HL-60 (cell line): ENCODE results near the gene DAB2IP.

Experiments
- DNase-seq, 2 experiments: peaks; one replicate each; pipeline ENCODE4 v3.0.0-alpha.2; 2010 to 2020; ENCODE audit warnings: low read depth in 1 of 2, low spot score in 1 of 2
- H3K27ac ChIP-seq: fragments of 250-450 bp; sonication (Bioruptor Pico); replicated peaks from 2 replicates; pipeline ENCODE4 v1.5.1; 2020; ENCODE audit warnings: mild to moderate bottlenecking, moderate library complexity
- H3K27me3 ChIP-seq: fragments of 250-450 bp; sonication (Bioruptor Pico); 2 replicates; pipeline ENCODE4 v1.5.1; 2021; ENCODE audit warnings: mild to moderate bottlenecking, moderate library complexity; ENCODE audit not compliant: insufficient read depth, poor library complexity, severe bottlenecking
- H3K4me3 ChIP-seq: replicated peaks from 2 replicates; pipeline ENCODE4 v1.5.1; 2011; ENCODE audit warnings: mild to moderate bottlenecking, control low read depth, low read length; ENCODE audit not compliant: insufficient read depth
- CTCF ChIP-seq: IDR thresholded peaks from one replicate; pipeline ENCODE4 v1.5.1; 2011; ENCODE audit warnings: low read length, control low read depth, inconsistent platforms; ENCODE audit not compliant: insufficient read depth
- GABPA ChIP-seq: IDR thresholded peaks from 2 replicates; pipeline ENCODE4 v1.6.1; 2012; ENCODE audit warnings: low read depth
- POLR2AphosphoS5 ChIP-seq: IDR thresholded peaks from 2 replicates; pipeline ENCODE4 v1.6.1; 2012; ENCODE audit warnings: low read depth
- REST ChIP-seq: IDR thresholded peaks from 2 replicates; pipeline ENCODE4 v1.6.1; 2012; ENCODE audit warnings: low read depth; ENCODE audit not compliant: insufficient replicate concordance
- SPI1 ChIP-seq: IDR thresholded peaks from 2 replicates; pipeline ENCODE4 v1.6.1; 2012; ENCODE audit warnings: low read depth, mild to moderate bottlenecking, borderline replicate concordance

The DAB2IP gene

GRCh38 chr9:121818016-121818661 is 166.7 kb downstream of the DAB2IP start:
- TF ChIP-seq CTCF (no peak), GABPA (no peak), SPI1 (no peak), POLR2AphosphoS5 (no peak), REST (no peak)
- Histone ChIP-seq H3K27me3 (no peaks in the 10 kb centered on the region), H3K27ac (no peak overlapping the region), H3K4me3 (no peak overlapping the region)
- no peak for DNase-seq

GRCh38 chr9:121818841-121819427 is 167.5 kb downstream of the DAB2IP start:
- no peak for TF ChIP-seq REST
- TF ChIP-seq POLR2AphosphoS5, result no peak
- no peak for TF ChIP-seq SPI1
- no peak for TF ChIP-seq GABPA
- TF ChIP-seq CTCF, result no peak
- H3K4me3 ChIP-seq, result no peak overlapping the region
- no peaks in the 10 kb centered on the region for H3K27me3 ChIP-seq
- no peak for DNase-seq
- no peak overlapping the region for H3K27ac ChIP-seq

- TF ChIP-seq SPI1 (no peak), CTCF (no peak), REST (no peak), POLR2AphosphoS5 (no peak), GABPA (no peak)
- H3K27me3 ChIP-seq, result no peaks in the 10 kb centered on the region
- no peak for DNase-seq
- H3K27ac ChIP-seq, result no peak overlapping the region
- H3K4me3 ChIP-seq, result no peak overlapping the region
These were observed 168.2 kb downstream of the DAB2IP start for GRCh38 chr9:121819428-121820231.
